ENCODE measurements around the gene APOL3. TPM values are rescaled to one million over a fixed set of nuclear protein-coding genes. Genes with fewer than 3 reads are reported as not detected.
"Not testable (repeated sequence)": the region's sequence is repeated elsewhere in the genome, so short reads cannot be mapped to it uniquely, and the experiment has no call there.

APOL3 gene
- polyA plus RNA-seq, 1 of the 3 experiments (the other 2 are of a cell fraction) = 1.1 TPM

- no peak for TF ChIP-seq RXRA (IDR thresholded peaks at IDR 0.05; ENCODE audit: borderline replicate concordance, low read depth)
Measured at GRCh38 chr22:36204001-36204631, 43.6 kb upstream of the APOL3 start (continued).

GRCh38 chr22:36203441-36203840 is 42.9 kb upstream of the APOL3 start:
- H3K9me3 ChIP-seq; H3F3A ChIP-seq (replicated peaks; ENCODE audit: insufficient read depth); H2AFZ ChIP-seq (ENCODE audit: low read depth); H3K79me2 ChIP-seq (ENCODE audit: insufficient read depth); DNase-seq; H3K9me2 ChIP-seq; H3K4me2 ChIP-seq; H3K36me3 ChIP-seq (replicated peaks in 1 of 2; ENCODE audit: control insufficient read depth in 1 of 2, insufficient read depth in 2 of 2, low read length in 1 of 2); H3K9ac ChIP-seq; H4K20me1 ChIP-seq (ENCODE audit: insufficient read depth); H3K4me3 ChIP-seq (ENCODE audit: low read depth in 2 of 2, low read length in 1 of 2); H3K27ac ChIP-seq (ENCODE audit: low read depth in 2 of 2, low read length in 1 of 2); H3K27me3 ChIP-seq (ENCODE audit: insufficient read depth): not testable (repeated sequence)
- ChIA-PET POLR2A (interaction anchor here (0.6 kb wide), 1 partner anchor 173 kb away, joined by 3 read pairs; no protein-coding TSS in a partner anchor), CTCF (interaction anchor here (1.2 to 2.9 kb wide), 3 partner anchors 21 to 83 kb away, joined by 3 to 11 read pairs (median 9); no protein-coding TSS in a partner anchor)
- WGBS (ENCODE audit: low lambda C conversion rate) = 89% methylated on average over 7 of the region's 7 CpGs
- peaks cover 0 to 33% of the 10 kb centered on the region in 2 experiments; a peak in 1 of 4 replicates for H3K4me1 ChIP-seq (ENCODE audit: control insufficient read depth in 1 of 2, insufficient read depth in 2 of 2, low read depth in 1 of 2, low read length in 1 of 2)

- not testable (repeated sequence) for H3K27me3 ChIP-seq (ENCODE audit: insufficient read depth); H3K27ac ChIP-seq (ENCODE audit: low read depth in 2 of 2, low read length in 1 of 2); H3K9ac ChIP-seq; H3K9me3 ChIP-seq; H3K36me3 ChIP-seq (replicated peaks in 1 of 2; ENCODE audit: control insufficient read depth in 1 of 2, insufficient read depth in 2 of 2, low read length in 1 of 2); H3K79me2 ChIP-seq (ENCODE audit: insufficient read depth); H3K4me3 ChIP-seq (ENCODE audit: low read depth in 2 of 2, low read length in 1 of 2); H2AFZ ChIP-seq (ENCODE audit: low read depth); H3F3A ChIP-seq (replicated peaks; ENCODE audit: insufficient read depth); H3K9me2 ChIP-seq; H3K4me2 ChIP-seq; H4K20me1 ChIP-seq (ENCODE audit: insufficient read depth)
- CTCF ChIA-PET = interaction anchor here (1.0 to 2.9 kb wide), 6 partner anchors 14 to 83 kb away, joined by 3 to 11 read pairs (median 4); no protein-coding TSS in a partner anchor
- POLR2A ChIA-PET = interaction anchor here (0.6 kb wide), 1 partner anchor 172 kb away, joined by 3 read pairs; no protein-coding TSS in a partner anchor
- peaks cover 2 to 38% of the 10 kb centered on the region in 2 experiments; a peak in 2 of 4 replicates for H3K4me1 ChIP-seq (ENCODE audit: control insufficient read depth in 1 of 2, insufficient read depth in 2 of 2, low read depth in 1 of 2, low read length in 1 of 2)
- 72% methylated on average over 8 of the region's 8 CpGs for WGBS (ENCODE audit: low lambda C conversion rate)
- peak; percentile 32 for DNase-seq
Measured at GRCh38 chr22:36202906-36203305, 42.4 kb upstream of the APOL3 start.

- peak; percentile 61 for DNase-seq
- Histone ChIP-seq H3K36me3 (replicated peaks in 1 of 2; ENCODE audit: control insufficient read depth in 1 of 2, insufficient read depth in 2 of 2, low read length in 1 of 2) (no peaks in the 10 kb centered on the region), H2AFZ (ENCODE audit: low read depth) (no peak within 1 kb of the TSS), H4K20me1 (ENCODE audit: insufficient read depth) (no peaks in the 10 kb centered on the region), H3K4me2 (no peak within 1 kb of the TSS), H3K27ac (ENCODE audit: low read depth in 2 of 2, low read length in 1 of 2) (peak within 1 kb of the TSS in 1 of 2 experiments; percentile 92; a peak in 2 of 4 replicates), H3K4me1 (ENCODE audit: control insufficient read depth in 1 of 2, insufficient read depth in 2 of 2, low read depth in 1 of 2, low read length in 1 of 2) (peaks cover 10 to 50% of the 10 kb centered on the region in 2 experiments; a peak in 2 of 4 replicates), H3K9me3 (no peaks in the 10 kb centered on the region), H3F3A (replicated peaks; ENCODE audit: insufficient read depth) (no peaks in the 10 kb centered on the region), H3K4me3 (ENCODE audit: low read depth in 2 of 2, low read length in 1 of 2) (peak within 1 kb of the TSS in 1 of 2 experiments; percentile 38; a peak in 1 of 4 replicates), H3K27me3 (ENCODE audit: insufficient read depth) (no peaks in the 10 kb centered on the region), H3K79me2 (ENCODE audit: insufficient read depth) (no peaks in the 10 kb centered on the region), H3K9me2 (no peaks in the 10 kb centered on the region), H3K9ac (no peak within 1 kb of the TSS)
- WGBS (ENCODE audit: low lambda C conversion rate) = 67% methylated on average over 10 of the region's 13 CpGs
- no peak for TF ChIP-seq RXRA (IDR thresholded peaks at IDR 0.05; ENCODE audit: borderline replicate concordance, low read depth)
- peak; percentile 46; the same call in 1 of the 2 replicates for TF ChIP-seq MXI1 (IDR thresholded peaks at IDR 0.05; ENCODE audit: low read depth, low read length)
- CTCF ChIA-PET = interaction anchor here (1.1 to 2.9 kb wide), 5 partner anchors 19 to 84 kb away, joined by 3 to 11 read pairs (median 4); partner anchors contain the start of gene APOL2
- POLR2A ChIA-PET = no interaction called here
Measured at GRCh38 chr22:36201630-36202319, 41.2 kb upstream of the APOL3 start, which contains the start of gene APOL4. TSS of gene APOL4 (minus strand) at chr22:36201809. CDS start at chr22:36201734, 75 bp downstream.

GRCh38 chr22:36201025-36201424 is 40.5 kb upstream of the APOL3 start:
- 83% methylated on average over 1 of the region's 5 CpGs for WGBS (ENCODE audit: low lambda C conversion rate)
- H3K27me3 ChIP-seq (ENCODE audit: insufficient read depth); H3K9me3 ChIP-seq; H4K20me1 ChIP-seq (ENCODE audit: insufficient read depth); H2AFZ ChIP-seq (ENCODE audit: low read depth); POLR2A ChIA-PET; H3K9ac ChIP-seq; H3K4me2 ChIP-seq; DNase-seq; H3K9me2 ChIP-seq; H3K36me3 ChIP-seq (replicated peaks in 1 of 2; ENCODE audit: control insufficient read depth in 1 of 2, insufficient read depth in 2 of 2, low read length in 1 of 2); H3K79me2 ChIP-seq (ENCODE audit: insufficient read depth); H3F3A ChIP-seq (replicated peaks; ENCODE audit: insufficient read depth); CTCF ChIA-PET: not testable (repeated sequence)
- H3K27ac ChIP-seq (ENCODE audit: low read depth in 2 of 2, low read length in 1 of 2) = peak overlapping the region in 1 of 2 experiments; percentile 92; a peak in 2 of 4 replicates
- H3K4me3 ChIP-seq (ENCODE audit: low read depth in 2 of 2, low read length in 1 of 2) = peak overlapping the region in 1 of 2 experiments; percentile 38; a peak in 1 of 4 replicates
- H3K4me1 ChIP-seq (ENCODE audit: control insufficient read depth in 1 of 2, insufficient read depth in 2 of 2, low read depth in 1 of 2, low read length in 1 of 2) = peaks cover 10 to 56% of the 10 kb centered on the region in 2 experiments; a peak in 2 of 4 replicates

All from SK-N-SH (cell line).